ENCODE data around the gene RARS2.

DNA sequence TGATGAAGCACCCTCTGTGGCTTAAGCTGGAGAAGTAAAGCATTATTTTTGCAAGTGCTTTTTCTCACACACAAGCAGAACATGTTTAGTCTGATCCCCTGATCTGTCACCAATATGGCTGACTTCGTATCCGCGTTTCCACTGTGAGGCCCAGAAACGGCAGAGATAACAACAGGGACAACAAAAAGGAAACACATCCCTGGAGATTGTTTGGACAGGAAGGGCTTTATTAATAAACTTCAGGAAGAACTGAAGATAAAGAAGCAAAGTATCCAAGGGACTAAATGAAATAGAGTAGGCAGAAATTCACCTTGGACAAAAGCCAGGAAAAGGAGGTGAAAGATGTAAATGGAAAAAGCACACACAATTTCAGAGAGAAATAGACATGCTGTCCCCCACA, 49.2 kb downstream of the RARS2 start:
- TF ChIP-seq CTCF (IDR thresholded peaks at IDR 0.05; ENCODE audit: low read length) (no peak), EZH2 (IDR thresholded peaks at IDR 0.05; ENCODE audit: borderline replicate concordance, low read length) (no peak)
